22Rv1 (cell line): Measurements from ENCODE around the gene RTP2.

Experiments
- H3K27ac ChIP-seq: fragments of 450-650 bp; 2 replicates; pipeline ENCODE4 v1.5.1; 2017
- CTCF ChIP-seq: fragments of 450-650 bp; IDR thresholded peaks from 2 replicates; pipeline ENCODE4 v1.5.1; 2017; ENCODE audit warnings: mild to moderate bottlenecking
- ZFX ChIP-seq: fragments of 450-650 bp; IDR thresholded peaks from 2 replicates; pipeline ENCODE4 v1.6.1; 2017; ENCODE audit warnings: antibody characterized with exemption, borderline replicate concordance

The RTP2 gene

GRCh38 chr3:187679638-187680396, 22.5 kb downstream of the RTP2 start:
- no peak overlapping the region for H3K27ac ChIP-seq
- TF ChIP-seq ZFX (no peak), CTCF (peak; percentile 84)

GRCh38 chr3:187678726-187679268, 23.6 kb downstream of the RTP2 start:
- no peak overlapping the region for H3K27ac ChIP-seq
- TF ChIP-seq ZFX (no peak), CTCF (peak; percentile 42)

DNA sequence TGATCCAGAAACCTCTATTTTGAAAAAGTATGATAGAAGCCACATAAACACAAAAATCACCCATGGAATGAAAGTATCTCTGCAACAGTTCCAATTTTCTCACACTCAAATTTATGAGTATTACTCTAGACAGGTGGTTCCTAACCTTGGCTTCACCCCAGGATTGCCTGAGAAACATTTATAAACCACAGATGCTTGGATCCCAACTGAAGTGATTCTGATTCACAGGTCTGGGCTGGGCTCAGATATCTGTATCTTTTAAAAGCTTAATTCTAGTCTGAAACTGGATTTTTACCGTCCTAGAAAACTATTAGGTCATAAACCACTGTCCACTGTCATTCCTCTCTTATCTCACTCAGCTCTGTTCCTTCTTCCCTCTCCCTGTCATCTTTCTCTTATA, 24.8 kb downstream of the RTP2 start:
- no peak overlapping the region for H3K27ac ChIP-seq
- TF ChIP-seq CTCF (no peak), ZFX (no peak)

GRCh38 chr3:187673012-187673411, 29.3 kb downstream of the RTP2 start:
- TF ChIP-seq ZFX (no peak), CTCF (no peak)
- H3K27ac ChIP-seq = no peak overlapping the region

DNA sequence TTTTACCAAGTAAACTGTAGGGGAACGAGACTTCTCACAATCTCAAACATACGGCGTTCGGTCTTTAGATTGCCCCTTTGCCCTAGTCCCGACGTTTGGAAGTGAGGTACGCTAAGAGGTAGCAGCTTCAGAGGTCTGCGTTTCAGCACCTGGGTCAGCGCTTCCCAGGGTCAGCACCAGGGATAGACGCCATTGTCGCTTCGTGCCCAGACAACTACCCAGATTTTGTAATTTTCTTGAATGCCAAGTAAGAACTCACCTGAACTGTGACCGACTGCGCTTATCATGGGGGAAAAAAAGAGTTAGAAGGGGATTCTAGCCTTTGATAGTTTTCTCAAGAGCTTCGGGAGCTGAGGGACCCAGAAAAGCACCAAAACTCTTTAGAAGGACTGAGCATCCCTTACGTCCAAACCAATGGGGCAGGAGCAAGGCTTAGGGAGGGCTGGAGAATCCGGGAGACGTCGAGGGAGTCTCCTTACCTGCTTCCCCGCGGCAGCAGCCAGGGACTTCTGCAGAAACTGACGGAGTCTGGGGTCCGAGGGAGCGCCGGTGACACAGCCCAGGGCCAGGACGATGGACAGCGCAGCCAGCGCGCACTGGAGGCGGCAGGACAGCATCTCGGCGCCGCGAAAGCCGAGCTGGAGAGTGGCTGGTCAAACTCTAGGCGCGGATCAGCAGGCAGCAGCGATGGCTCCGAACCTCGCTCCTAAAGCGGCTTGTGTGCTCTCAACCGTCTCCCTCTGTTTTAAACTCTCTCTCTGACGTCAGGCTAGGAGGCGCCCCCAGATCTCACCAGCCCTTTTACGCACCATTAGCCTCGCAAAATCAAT, 32.5 kb downstream of the RTP2 start, which contains the start of gene SST:
Gene SST (minus strand): TSS at position 720 of the 830 bp plus-strand sequence. CDS start 103 bp downstream, at position 617.
- H3K27ac ChIP-seq = no peak within 1 kb of the TSS
- TF ChIP-seq ZFX (no peak), CTCF (no peak)

DNA sequence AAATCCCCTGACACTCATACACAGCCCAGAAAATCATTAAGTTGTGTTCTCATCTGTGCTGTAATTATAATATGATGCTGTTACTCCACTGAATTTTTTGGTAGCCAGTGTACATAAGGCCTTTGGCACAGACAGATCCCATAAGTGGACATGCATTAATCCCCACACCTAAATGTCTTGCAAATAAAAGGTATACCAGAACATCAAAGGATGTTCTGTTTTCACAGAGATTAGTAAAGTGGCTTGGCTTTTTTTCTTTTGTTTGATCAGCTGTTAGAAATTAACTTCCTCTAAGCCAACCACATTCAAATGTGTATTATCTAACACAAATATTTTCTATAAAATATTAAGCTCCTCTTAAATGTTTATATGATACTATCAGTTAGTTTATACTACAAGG, 34.8 kb downstream of the RTP2 start:
- H3K27ac ChIP-seq = no peak overlapping the region
- no peak for TF ChIP-seq CTCF
- no peak for TF ChIP-seq ZFX
